DOHH2 (cell line): Measurements from ENCODE around the gene GLRA3.

ENCODE experiments used
- H3F3A ChIP-seq: fragments of 200-600 bp; sonication (generic), shearing (Covaris generic); 2 replicates; pipeline ENCODE4 v1.6.0; 2016; ENCODE audit warnings: antibody characterized with exemption, mild to moderate bottlenecking; ENCODE audit not compliant: control insufficient read depth, insufficient read depth
- H3K27ac ChIP-seq: fragments of 200-600 bp; sonication (generic); 2 replicates; pipeline ENCODE4 v1.5.1; 2014; ENCODE audit warnings: low read depth, mild to moderate bottlenecking, low read length, moderate library complexity
- H3K27me3 ChIP-seq: fragments of 200-600 bp; sonication (generic); 2 replicates; pipeline ENCODE4 v1.6.1; 2014; ENCODE audit warnings: mild to moderate bottlenecking, low read length, mixed read lengths; ENCODE audit not compliant: control insufficient read depth
- H3K36me3 ChIP-seq: fragments of 200-600 bp; sonication (generic); 2 replicates; pipeline ENCODE4 v1.6.1; 2014; ENCODE audit warnings: mild to moderate bottlenecking, low read length, moderate library complexity, mixed read lengths; ENCODE audit not compliant: control insufficient read depth
- H3K4me1 ChIP-seq: fragments of 200-600 bp; sonication (generic); 2 replicates; pipeline ENCODE4 v1.6.1; 2014; ENCODE audit warnings: mild to moderate bottlenecking, low read length, mixed read lengths; ENCODE audit not compliant: control insufficient read depth
- H3K4me2 ChIP-seq: fragments of 200-600 bp; sonication (generic); 2 replicates; pipeline ENCODE4 v1.6.0; 2014; ENCODE audit warnings: mild to moderate bottlenecking, low read length, moderate library complexity
- H3K4me3 ChIP-seq: fragments of 200-600 bp; sonication (generic); 2 replicates; pipeline ENCODE4 v1.5.1; 2014; ENCODE audit warnings: mild to moderate bottlenecking, low read length, mixed read lengths
- H3K79me2 ChIP-seq: fragments of 200-600 bp; sonication (generic); 2 replicates; pipeline ENCODE4 v1.6.1; 2014; ENCODE audit warnings: mild to moderate bottlenecking, low read length, mixed read lengths; ENCODE audit not compliant: control insufficient read depth
- H3K9me2 ChIP-seq: fragments of 200-600 bp; sonication (generic); replicated peaks from 2 replicates; pipeline ENCODE4 v1.6.1; 2014; ENCODE audit warnings: mild to moderate bottlenecking, low read length, mixed read lengths; ENCODE audit not compliant: control insufficient read depth
- H3K9me3 ChIP-seq: fragments of 200-600 bp; sonication (generic); 2 replicates; pipeline ENCODE4 v1.6.1; 2014; ENCODE audit warnings: antibody characterized with exemption, low read length, mixed read lengths; ENCODE audit not compliant: control insufficient read depth, insufficient read depth
- H4K20me1 ChIP-seq: fragments of 200-600 bp; sonication (generic); 2 replicates; pipeline ENCODE4 v1.6.0; 2014; ENCODE audit warnings: low read depth, mild to moderate bottlenecking, antibody characterized with exemption, low read length, moderate library complexity; ENCODE audit not compliant: control insufficient read depth, insufficient read depth
- CTCF ChIP-seq: fragments of 200-600 bp; sonication (generic); IDR thresholded peaks from one replicate; pipeline ENCODE4 v1.5.1; 2014; ENCODE audit warnings: antibody characterized with exemption, mild to moderate bottlenecking, low read depth, low read length; ENCODE audit not compliant: poor library complexity, severe bottlenecking
- EZH2phosphoT487 ChIP-seq: fragments of 200-600 bp; sonication (generic); IDR thresholded peaks from 2 replicates; pipeline ENCODE4 v1.6.1; 2017; ENCODE audit warnings: borderline replicate concordance, mild to moderate bottlenecking, antibody characterized with exemption, low read length, moderate library complexity, mixed read lengths

The GLRA3 gene

GRCh38 chr4:174860588-174860987 is 31.5 kb upstream of the GLRA3 start:
- no peaks in the 10 kb centered on the region for H3K9me2 ChIP-seq
- peaks cover 3% of the 10 kb centered on the region; the same call in 1 of the 2 replicates for H3K9me3 ChIP-seq
- H3K36me3 ChIP-seq: no peaks in the 10 kb centered on the region
- H4K20me1 ChIP-seq: no peaks in the 10 kb centered on the region
- no peaks in the 10 kb centered on the region for H3K27me3 ChIP-seq
- TF ChIP-seq EZH2phosphoT487 (no peak), CTCF (no peak)
- H3K4me2 ChIP-seq: peak overlapping the region; percentile 39; the same call in 1 of the 2 replicates
- H3K4me3 ChIP-seq: 0 out of 2 replicates have a peak overlapping the region, but pooled peaks have one; percentile 6
- H3K27ac ChIP-seq: 0 out of 2 replicates have a peak overlapping the region, but pooled peaks have one; percentile 39
- no peaks in the 10 kb centered on the region for H3F3A ChIP-seq
- H3K79me2 ChIP-seq: no peaks in the 10 kb centered on the region
- H3K4me1 ChIP-seq: peaks cover 19% of the 10 kb centered on the region

- H3K27ac ChIP-seq: peak overlapping the region; percentile 39; the same call in 1 of the 2 replicates
- TF ChIP-seq EZH2phosphoT487: no peak
- H3K4me3 ChIP-seq: no peak overlapping the region
- peaks cover 19% of the 10 kb centered on the region for H3K4me1 ChIP-seq
- no peaks in the 10 kb centered on the region for H3K36me3 ChIP-seq
- no peaks in the 10 kb centered on the region for H3K9me2 ChIP-seq
- H3K9me3 ChIP-seq: peaks cover 3% of the 10 kb centered on the region; the same call in 1 of the 2 replicates
- peak overlapping the region; percentile 39 for H3K4me2 ChIP-seq
- no peaks in the 10 kb centered on the region for H4K20me1 ChIP-seq
- H3K79me2 ChIP-seq: no peaks in the 10 kb centered on the region
- no peaks in the 10 kb centered on the region for H3F3A ChIP-seq
- H3K27me3 ChIP-seq: no peaks in the 10 kb centered on the region
Observed at GRCh38 chr4:174859904-174860303, 30.9 kb upstream of the GLRA3 start.

GRCh38 chr4:174856926-174857800 is 28.1 kb upstream of the GLRA3 start:
- Histone ChIP-seq H4K20me1 (no peaks in the 10 kb centered on the region), H3K27ac (no peak overlapping the region), H3K9me3 (peaks cover 3% of the 10 kb centered on the region; the same call in 1 of the 2 replicates), H3K4me3 (no peak overlapping the region), H3K4me2 (no peak overlapping the region), H3K9me2 (no peaks in the 10 kb centered on the region), H3K27me3 (no peaks in the 10 kb centered on the region), H3K4me1 (peaks cover 19% of the 10 kb centered on the region), H3K36me3 (no peaks in the 10 kb centered on the region), H3F3A (no peaks in the 10 kb centered on the region), H3K79me2 (no peaks in the 10 kb centered on the region)
- TF ChIP-seq CTCF: no peak
- TF ChIP-seq EZH2phosphoT487: no peak

- no peaks in the 10 kb centered on the region for H4K20me1 ChIP-seq
- no peaks in the 10 kb centered on the region for H3F3A ChIP-seq
- peaks cover 11% of the 10 kb centered on the region for H3K4me1 ChIP-seq
- no peaks in the 10 kb centered on the region for H3K9me3 ChIP-seq
- H3K79me2 ChIP-seq: no peaks in the 10 kb centered on the region
- no peaks in the 10 kb centered on the region for H3K27me3 ChIP-seq
- H3K4me3 ChIP-seq: no peak overlapping the region
- no peak overlapping the region for H3K27ac ChIP-seq
- no peaks in the 10 kb centered on the region for H3K9me2 ChIP-seq
- H3K36me3 ChIP-seq: no peaks in the 10 kb centered on the region
- TF ChIP-seq CTCF (no peak), EZH2phosphoT487 (no peak)
- no peak overlapping the region for H3K4me2 ChIP-seq
Observed at GRCh38 chr4:174855050-174855449, 26.0 kb upstream of the GLRA3 start.
